Measurements from ENCODE around the gene OR10H3.
"Not testable (repeated sequence)": the region's sequence is repeated elsewhere in the genome, so short reads cannot be mapped to it uniquely, and the experiment has no call there.

The OR10H3 gene

GRCh38 chr19:15779756-15780476 is 42.1 kb downstream of the OR10H3 start:
- DNase-seq (ENCODE audit: low spot score), result no peak

GRCh38 chr19:15780610-15781418 is 43.0 kb downstream of the OR10H3 start:
- no peak for DNase-seq (ENCODE audit: low spot score)

- no peak for DNase-seq (ENCODE audit: low spot score)
Observed at GRCh38 chr19:15781661-15782060, 43.9 kb downstream of the OR10H3 start.

- DNase-seq (ENCODE audit: low spot score), result no peak
Observed at GRCh38 chr19:15782211-15782610, 44.4 kb downstream of the OR10H3 start.

- not testable (repeated sequence) for DNase-seq (ENCODE audit: low spot score)
Observed at GRCh38 chr19:15782896-15783295, 45.1 kb downstream of the OR10H3 start.

GRCh38 chr19:15787611-15788155 is 49.9 kb downstream of the OR10H3 start, which contains the start of gene OR10H5:
Gene OR10H5 (plus strand): TSS chr19:15787661. CDS start chr19:15794049, 6,388 bp downstream.
- no peak for DNase-seq (ENCODE audit: low spot score)

GRCh38 chr19:15788594-15789270 is 50.9 kb downstream of the OR10H3 start:
- no peak for DNase-seq (ENCODE audit: low spot score)

- DNase-seq (ENCODE audit: low spot score), result no peak
Observed at GRCh38 chr19:15790096-15790495, 52.3 kb downstream of the OR10H3 start.
